GM11168 (cell line): Measurements from ENCODE around the gene SEMA3B.

Experiments used
- in situ Hi-C: fragments of 300-500 bp; cut with MboI; formaldehyde crosslinking; loops from one replicate; pipeline ENCODE4 v1.12.0; 2022; ENCODE audit warnings: low sequenced_read_pairs; ENCODE audit not compliant: unreplicated experiment

The SEMA3B gene

GRCh38 chr3:50325113-50325480 is 56.1 kb downstream of the SEMA3B start:
- in situ Hi-C loops = no loop called here

- in situ Hi-C loops = no loop called here
These were observed 56.7 kb downstream of the SEMA3B start for GRCh38 chr3:50325497-50326181.

- in situ Hi-C loops = no loop called here
These were observed 57.2 kb downstream of the SEMA3B start for GRCh38 chr3:50326182-50326541.

GRCh38 chr3:50327129-50327528 is 58.2 kb downstream of the SEMA3B start:
- in situ Hi-C loops = no loop called here
